ENCODE data around the gene POTEB.
"Not testable (repeated sequence)": the region's sequence is repeated elsewhere in the genome, so short reads cannot be mapped to it uniquely, and the experiment has no call there.

Gene POTEB

GRCh38 chr15:21877635-21878034 lies at the start of gene POTEB:
Gene POTEB, minus strand, starts transcription at chr15:21877735. Its CDS starts 489 bp downstream, at chr15:21877246.
- DNase-seq (ENCODE audit: extremely low read depth in 1 of 2, low read depth in 1 of 2), result not testable (repeated sequence)

DNA sequence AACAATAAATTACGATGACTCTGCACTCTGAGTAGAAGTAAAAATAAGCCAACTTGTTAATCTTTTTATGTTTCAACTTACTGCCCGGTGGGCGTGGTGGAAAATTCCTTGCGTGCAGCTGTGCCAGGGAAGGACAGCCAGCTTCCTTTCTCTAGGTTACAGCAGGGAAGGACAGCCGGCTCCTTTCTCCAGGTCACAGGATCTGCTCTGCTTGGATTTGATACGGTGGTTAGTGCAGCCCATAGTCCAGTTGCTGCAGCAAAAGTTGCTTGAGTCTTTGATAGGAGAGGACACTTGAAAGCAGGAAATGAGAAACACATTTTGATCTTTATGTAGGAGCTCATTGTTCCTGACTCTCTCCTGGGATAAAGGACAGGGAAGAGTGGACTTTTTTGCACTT lies 13.4 kb upstream of the POTEB start:
- not testable (repeated sequence) for DNase-seq (ENCODE audit: extremely low read depth in 1 of 2, low read depth in 1 of 2)

DNA sequence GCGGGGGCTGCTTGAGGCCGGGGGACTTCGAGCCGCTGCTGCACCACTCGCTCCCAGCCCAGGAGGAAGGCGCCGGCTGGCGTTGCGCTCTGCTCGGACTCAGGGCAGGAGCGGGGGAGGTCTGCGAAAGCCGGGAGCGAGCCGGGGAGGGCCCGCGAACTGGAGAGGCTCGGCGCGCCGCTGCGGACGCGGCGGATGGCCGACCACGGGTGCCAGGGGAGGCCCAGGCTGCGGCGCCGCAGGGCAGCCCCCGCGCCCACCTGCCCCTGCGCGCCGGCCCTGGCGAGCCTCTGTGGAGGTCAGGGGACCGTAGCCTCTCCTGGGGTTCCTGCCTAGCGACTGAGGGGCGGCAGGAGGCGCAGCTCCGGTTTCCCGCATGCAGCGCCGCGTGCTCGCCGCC lies 12.0 kb upstream of the POTEB start:
- DNase-seq (ENCODE audit: extremely low read depth in 1 of 2, low read depth in 1 of 2), result not testable (repeated sequence)

DNA sequence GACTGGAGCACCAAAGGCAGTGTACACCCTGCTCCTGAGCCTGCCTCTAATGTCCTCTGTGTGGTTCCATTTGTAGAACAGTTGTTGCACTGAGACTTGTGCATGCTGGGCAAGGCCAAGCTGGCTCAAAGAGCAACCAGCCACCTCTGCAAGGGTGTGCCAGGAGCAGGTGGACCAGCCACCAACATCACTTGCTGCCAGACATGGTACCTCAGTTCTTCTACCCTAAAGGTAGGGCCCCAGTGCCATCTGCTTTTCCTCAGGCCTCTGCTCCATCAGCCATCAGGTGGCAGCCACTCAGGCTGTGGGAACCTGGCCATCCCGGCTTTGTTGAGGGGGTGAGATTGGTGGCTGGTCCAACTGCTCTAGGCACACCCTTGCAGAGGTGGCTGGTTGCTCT lies 38.7 kb downstream of the POTEB start:
- not testable (repeated sequence) for DNase-seq (ENCODE audit: extremely low read depth in 1 of 2, low read depth in 1 of 2)
